Mucosa of rectum (tissue), 2 donors: ENCODE measurements around the gene MRPS15.

Experiments used
- H3K27ac ChIP-seq, 2 donors: one replicate each; pipeline ENCODE4 v1.7.0; 2013; ENCODE audit warnings: inconsistent platforms in 2 of 2, low read depth in 2 of 2, low read length in 2 of 2
- H3K27me3 ChIP-seq, 2 donors: one replicate each; pipeline ENCODE4 v1.7.0; 2013; ENCODE audit warnings: low read length in 2 of 2; ENCODE audit not compliant: control insufficient read depth in 2 of 2, insufficient read depth in 2 of 2
- H3K36me3 ChIP-seq, 2 donors: one replicate each; pipeline ENCODE4 v1.7.0; 2013; ENCODE audit warnings: low read length in 2 of 2; ENCODE audit not compliant: control insufficient read depth in 2 of 2, insufficient read depth in 2 of 2
- H3K4me1 ChIP-seq, 2 donors: one replicate each; pipeline ENCODE4 v1.7.0; 2013; ENCODE audit warnings: low read length in 2 of 2, mild to moderate bottlenecking in 1 of 2; ENCODE audit not compliant: control insufficient read depth in 2 of 2, insufficient read depth in 2 of 2
- H3K4me3 ChIP-seq, 2 donors: one replicate each; pipeline ENCODE4 v1.7.0; 2013; ENCODE audit warnings: low read length in 2 of 2
- H3K9ac ChIP-seq, 2 donors: one replicate each; pipeline ENCODE4 v1.7.0; 2013; ENCODE audit warnings: low read length in 2 of 2, low read depth in 1 of 2, mild to moderate bottlenecking in 1 of 2
- H3K9me3 ChIP-seq, 2 donors: one replicate each; pipeline ENCODE4 v1.7.0; 2013; ENCODE audit warnings: low read length in 2 of 2; ENCODE audit not compliant: control insufficient read depth in 2 of 2
- donor health status: healthy.
- donor health status: Normal muscosa, but diverticular disease.

The MRPS15 gene

DNA sequence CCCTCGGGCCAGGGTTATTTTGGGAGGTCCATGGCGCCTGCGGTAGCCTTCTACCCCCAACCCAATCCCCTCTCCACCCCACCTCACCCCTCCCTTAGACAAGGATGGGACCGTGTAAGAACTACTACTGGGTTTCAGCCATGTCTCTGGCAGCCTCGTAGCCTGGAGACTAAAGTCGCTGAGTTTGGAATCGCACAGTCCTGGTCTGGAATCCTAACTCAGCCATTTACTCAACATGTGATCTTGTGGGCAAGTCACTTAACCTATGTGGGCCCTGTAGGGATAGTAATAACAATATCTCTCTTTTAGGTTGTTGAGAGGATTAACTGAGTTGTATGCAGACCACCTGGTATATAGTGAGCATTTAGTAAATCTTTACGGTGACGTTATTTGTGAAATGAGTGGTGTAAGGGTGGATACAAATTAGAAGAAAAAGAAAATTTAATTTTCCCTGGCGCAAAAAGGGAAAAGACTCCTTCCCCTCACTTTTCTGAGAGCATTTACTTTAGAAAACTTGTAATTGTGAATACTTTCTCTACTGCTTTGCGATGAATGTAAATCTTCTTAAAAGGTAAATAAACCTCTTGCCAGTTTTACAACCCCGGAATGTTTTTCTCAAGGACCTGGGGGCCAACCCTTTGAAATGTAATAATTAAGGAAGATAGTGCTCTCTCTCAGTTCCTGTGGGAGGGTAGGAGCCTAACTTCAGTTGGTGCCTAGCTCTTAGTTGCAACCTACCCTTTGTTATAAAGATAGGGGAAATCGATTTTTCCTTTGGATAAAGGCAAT lies 615 bp upstream of the MRPS15 start:
- H3K4me3 ChIP-seq = peak overlapping the region; percentile 87 to 97

DNA sequence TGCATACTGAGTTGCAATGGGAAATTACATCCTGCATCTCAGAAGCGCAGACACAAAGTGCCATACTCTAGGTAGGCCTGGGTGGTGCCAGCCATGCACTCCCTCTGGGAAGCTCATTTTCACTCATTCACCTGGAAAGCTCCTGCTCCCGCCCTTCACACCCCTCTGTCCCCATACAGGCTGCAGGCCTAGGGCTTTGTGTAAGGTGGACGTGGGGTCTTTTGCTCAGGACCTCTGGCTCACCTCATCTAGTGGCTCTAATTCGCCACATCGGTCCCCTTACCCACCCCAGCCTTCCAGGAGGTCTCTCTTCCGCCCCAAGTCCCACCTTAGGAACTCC lies 751 bp downstream of the MRPS15 start:
- peak overlapping the region; percentile 87 to 97 for H3K4me3 ChIP-seq
- peak overlapping the region in 1 of 2 donors; percentile 88 for H3K27ac ChIP-seq
- H3K27me3 ChIP-seq = no peaks in the 10 kb centered on the region
- H3K9ac ChIP-seq = peak overlapping the region; percentile 82 to 85
- peaks cover 7 to 16% of the 10 kb centered on the region in 2 donors for H3K4me1 ChIP-seq
- no peaks in the 10 kb centered on the region for H3K9me3 ChIP-seq
- H3K36me3 ChIP-seq = peaks cover 15 to 20% of the 10 kb centered on the region in 2 donors

More for the DNA sequence above, 615 bp upstream of the MRPS15 start:
- peak overlapping the region; percentile 88 to 89 for H3K27ac ChIP-seq
- H3K36me3 ChIP-seq = peaks cover 12 to 15% of the 10 kb centered on the region in 2 donors
- peaks cover 7 to 16% of the 10 kb centered on the region in 2 donors for H3K4me1 ChIP-seq
- H3K27me3 ChIP-seq = no peaks in the 10 kb centered on the region
- peak overlapping the region; percentile 82 to 85 for H3K9ac ChIP-seq
- no peaks in the 10 kb centered on the region for H3K9me3 ChIP-seq

DNA sequence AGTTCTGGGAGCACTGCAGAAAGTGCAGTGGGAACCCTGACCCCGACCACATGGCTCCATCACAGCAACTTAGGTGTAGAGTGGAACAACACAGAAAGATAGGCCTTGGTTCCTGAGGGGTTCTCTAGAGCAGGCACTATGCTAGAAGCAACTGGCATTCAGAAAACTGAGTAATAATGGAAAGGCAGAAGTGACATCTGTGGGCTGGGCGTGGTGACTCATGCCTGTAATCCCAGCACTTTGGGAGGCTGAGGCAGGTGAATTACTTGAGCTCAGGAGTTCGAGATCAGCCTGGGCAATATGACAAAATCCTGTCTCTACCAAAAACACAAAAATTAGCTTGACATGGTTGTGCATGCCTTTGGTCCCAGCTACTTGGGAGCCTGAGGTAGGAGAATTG lies 5.3 kb downstream of the MRPS15 start:
- Histone ChIP-seq H3K36me3 (peaks cover 41 to 54% of the 10 kb centered on the region in 2 donors), H3K4me3 (no peak overlapping the region), H3K9ac (no peak overlapping the region), H3K27ac (no peak overlapping the region), H3K4me1 (peaks cover 7 to 8% of the 10 kb centered on the region in 2 donors), H3K27me3 (no peaks in the 10 kb centered on the region), H3K9me3 (no peaks in the 10 kb centered on the region)

DNA sequence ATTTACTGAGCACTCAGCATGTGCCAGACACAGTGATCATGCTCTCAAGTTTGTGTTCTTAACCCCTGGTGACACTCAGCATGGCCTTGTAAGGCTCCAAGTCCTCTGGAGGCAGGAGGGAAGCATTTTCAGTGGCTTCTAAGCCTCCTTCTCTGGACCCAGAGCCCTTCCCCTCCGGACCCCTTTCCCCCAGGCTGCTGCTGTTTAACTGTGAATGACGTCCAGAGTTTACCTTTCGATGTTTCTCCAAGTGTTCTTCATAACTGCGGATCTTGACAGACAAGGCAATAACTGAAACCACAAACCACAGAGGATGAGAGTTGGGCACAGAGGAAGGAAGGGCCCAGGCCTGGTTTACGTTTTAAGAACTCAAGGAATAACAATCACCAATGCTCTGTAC lies 6.5 kb downstream of the MRPS15 start:
- peaks cover 41 to 54% of the 10 kb centered on the region in 2 donors for H3K36me3 ChIP-seq
- no peak overlapping the region for H3K4me3 ChIP-seq
- no peak overlapping the region for H3K9ac ChIP-seq
- no peaks in the 10 kb centered on the region for H3K4me1 ChIP-seq
- no peaks in the 10 kb centered on the region for H3K27me3 ChIP-seq
- no peak overlapping the region for H3K27ac ChIP-seq
- H3K9me3 ChIP-seq = no peaks in the 10 kb centered on the region

DNA sequence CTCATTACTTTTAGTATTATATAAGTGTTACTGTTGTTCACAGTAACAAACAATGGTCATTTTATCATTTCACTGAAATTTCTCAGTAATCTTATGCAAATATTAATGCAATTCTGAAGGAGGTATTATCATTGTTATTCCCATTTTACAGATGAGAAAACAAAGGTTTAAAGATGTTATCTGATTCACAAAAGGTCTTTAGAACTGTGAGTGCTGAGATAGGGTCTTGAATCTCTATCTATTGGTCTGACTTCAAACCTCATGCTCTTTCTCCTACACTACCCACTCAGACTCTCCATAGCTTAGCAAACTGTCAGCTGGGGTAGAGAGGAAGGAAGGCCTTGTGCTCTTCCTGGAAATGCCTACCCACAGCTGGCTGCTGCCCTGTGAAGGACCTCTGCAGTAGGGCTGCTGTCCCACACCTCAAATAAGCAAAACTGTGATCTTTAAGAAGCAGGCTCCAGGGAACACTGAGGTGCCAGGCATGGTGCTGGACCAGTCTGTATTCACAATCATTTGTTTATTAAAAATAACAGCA lies 7.7 kb downstream of the MRPS15 start:
- Histone ChIP-seq H3K36me3 (peaks cover 41 to 52% of the 10 kb centered on the region in 2 donors), H3K4me3 (no peak overlapping the region), H3K9me3 (no peaks in the 10 kb centered on the region), H3K27me3 (no peaks in the 10 kb centered on the region), H3K9ac (no peak overlapping the region), H3K27ac (no peak overlapping the region), H3K4me1 (no peaks in the 10 kb centered on the region)

DNA sequence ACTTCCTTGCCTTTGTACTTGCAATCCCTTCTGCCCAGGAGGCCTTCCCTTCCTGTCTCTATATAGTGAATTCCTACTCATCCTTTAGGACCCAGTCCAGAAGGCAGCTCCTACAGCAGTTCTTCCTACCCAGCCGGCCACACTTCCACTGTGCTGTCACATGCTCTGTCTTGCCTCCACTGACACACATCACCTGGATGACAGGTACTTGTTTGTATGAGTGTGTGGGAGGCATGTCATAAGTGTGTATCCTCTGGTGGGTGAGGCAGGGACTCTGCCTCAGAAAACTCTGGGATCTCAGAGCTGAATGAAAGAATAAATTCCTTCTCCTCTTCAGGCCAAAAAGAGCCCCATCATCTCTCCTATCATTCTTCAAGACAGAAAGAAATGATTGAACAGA lies 8.8 kb downstream of the MRPS15 start:
- H3K27me3 ChIP-seq = no peaks in the 10 kb centered on the region
- H3K9ac ChIP-seq = no peak overlapping the region
- H3K4me1 ChIP-seq = peaks cover 4 to 5% of the 10 kb centered on the region in 2 donors
- H3K4me3 ChIP-seq = no peak overlapping the region
- H3K9me3 ChIP-seq = no peaks in the 10 kb centered on the region
- H3K36me3 ChIP-seq = peaks cover 32 to 41% of the 10 kb centered on the region in 2 donors
- no peak overlapping the region for H3K27ac ChIP-seq

DNA sequence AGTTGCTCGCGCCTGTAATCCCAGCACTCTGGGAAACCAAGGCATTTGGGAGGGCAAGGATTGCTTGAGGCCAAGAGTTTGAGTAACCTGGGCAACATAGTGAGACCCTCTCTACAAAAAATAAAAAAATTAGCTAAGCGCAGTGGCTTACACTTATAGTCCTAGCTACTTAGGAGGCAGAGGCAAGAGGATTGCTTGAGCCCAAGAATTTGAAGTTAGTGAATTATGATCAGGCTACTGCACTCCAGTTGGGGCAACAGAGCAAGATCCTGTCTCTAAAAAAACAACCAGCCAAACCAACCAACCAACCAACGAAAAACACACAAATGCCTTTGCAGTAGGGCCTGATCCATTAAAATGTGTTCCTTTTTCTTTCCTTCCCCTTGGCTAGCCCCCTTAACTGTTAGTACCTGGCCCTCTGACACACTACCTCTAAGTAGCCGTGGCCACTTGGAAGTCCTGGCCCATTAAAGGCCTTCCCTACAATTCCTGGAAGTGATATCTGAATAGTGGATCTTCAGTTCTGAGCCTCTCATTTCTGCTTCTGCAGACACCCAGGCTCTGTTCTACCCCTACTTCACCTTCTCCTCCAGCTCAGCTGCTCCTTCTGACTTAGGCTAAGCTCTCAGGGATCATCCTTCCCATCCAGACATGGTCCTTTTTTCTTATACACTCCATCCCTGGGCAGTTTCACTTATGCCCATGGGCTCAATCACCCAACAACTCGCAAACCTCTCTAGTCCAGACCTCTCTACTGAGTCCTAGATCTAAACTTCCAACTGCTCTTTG lies 10.4 kb downstream of the MRPS15 start:
- H3K9ac ChIP-seq = no peak overlapping the region
- no peak overlapping the region for H3K4me3 ChIP-seq
- H3K4me1 ChIP-seq = peaks cover 7 to 8% of the 10 kb centered on the region in 2 donors
- H3K9me3 ChIP-seq = no peaks in the 10 kb centered on the region
- H3K27ac ChIP-seq = no peak overlapping the region
- no peaks in the 10 kb centered on the region for H3K27me3 ChIP-seq
- peaks cover 26 to 37% of the 10 kb centered on the region in 2 donors for H3K36me3 ChIP-seq

DNA sequence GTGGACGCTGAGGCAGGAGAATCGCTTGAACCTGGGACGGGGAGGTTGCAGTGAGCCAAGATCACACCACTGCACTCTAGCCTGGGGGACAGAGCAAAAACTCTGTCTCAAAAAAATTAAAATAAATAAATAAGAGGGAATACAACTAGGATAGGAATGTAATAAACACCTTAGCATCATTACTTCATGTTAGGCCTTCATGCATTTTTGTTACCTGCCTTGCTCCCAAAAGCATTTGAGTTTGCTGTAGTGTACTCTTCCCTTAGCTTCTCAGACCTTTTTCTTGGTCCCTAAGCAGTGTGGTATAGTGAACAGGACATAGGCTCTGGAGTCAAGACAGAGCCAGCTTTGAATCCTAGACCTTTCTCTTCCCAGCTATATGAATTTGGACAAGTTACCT lies 11.1 kb downstream of the MRPS15 start:
- Histone ChIP-seq H3K4me1 (peaks cover 7 to 8% of the 10 kb centered on the region in 2 donors), H3K4me3 (no peak overlapping the region), H3K27me3 (no peaks in the 10 kb centered on the region), H3K9ac (no peak overlapping the region), H3K27ac (no peak overlapping the region), H3K9me3 (no peaks in the 10 kb centered on the region), H3K36me3 (peaks cover 26 to 33% of the 10 kb centered on the region in 2 donors)

DNA sequence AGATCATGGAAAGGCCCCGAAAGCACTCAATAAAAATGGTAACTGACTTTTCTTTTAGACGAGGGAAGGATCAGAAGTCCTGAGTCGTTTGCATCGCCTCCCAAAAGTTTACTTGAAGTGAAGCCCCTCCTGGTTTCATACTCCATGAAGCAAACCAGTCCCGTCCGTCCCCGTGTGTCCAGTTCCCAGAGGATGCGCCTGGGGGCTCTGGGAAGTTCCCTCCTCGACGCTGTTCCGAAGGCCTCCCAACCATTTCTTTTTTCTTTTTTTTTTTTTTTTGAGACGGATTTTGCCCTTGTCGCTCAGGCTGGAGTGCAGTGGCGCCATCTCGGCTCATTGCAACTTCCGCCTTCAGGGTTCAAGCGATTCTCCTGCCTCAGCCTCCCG lies 13.3 kb downstream of the MRPS15 start:
- Histone ChIP-seq H3K27me3 (no peaks in the 10 kb centered on the region), H3K9me3 (no peaks in the 10 kb centered on the region), H3K4me1 (peaks cover 7 to 8% of the 10 kb centered on the region in 2 donors), H3K9ac (peak overlapping the region; percentile 89 to 92), H3K4me3 (peak overlapping the region; percentile 87 to 92), H3K27ac (peak overlapping the region; percentile 88 to 90), H3K36me3 (peaks cover 15 to 18% of the 10 kb centered on the region in 2 donors)
